IgD-negative memory B cell (primary cell): Measurements from ENCODE around the gene TDRKH. TPM values are rescaled to one million over a fixed set of nuclear protein-coding genes. Genes with fewer than 3 reads are reported as not detected.
"Not testable (repeated sequence)": the region's sequence is repeated elsewhere in the genome, so short reads cannot be mapped to it uniquely, and the experiment has no call there.

ENCODE experiments used
- H3K27ac Mint-ChIP-seq, 3 donors: one replicate each; pipeline ENCODE4 v1.8.0; 2020 to 2022; ENCODE audit warnings: mild to moderate bottlenecking in 3 of 3, mixed read lengths in 3 of 3, moderate library complexity in 1 of 3
- H3K27me3 Mint-ChIP-seq: one replicate; pipeline ENCODE4 v1.8.0; 2021; ENCODE audit warnings: mixed read lengths
- H3K36me3 Mint-ChIP-seq: one replicate; pipeline ENCODE4 v1.8.0; 2020; ENCODE audit warnings: mild to moderate bottlenecking, mixed read lengths
- H3K4me1 Mint-ChIP-seq, 3 donors: one replicate each; pipeline ENCODE4 v1.8.0; 2020 to 2022; ENCODE audit warnings: mixed read lengths in 3 of 3, mild to moderate bottlenecking in 1 of 3
- H3K4me3 Mint-ChIP-seq, 4 donors: one replicate each; pipeline ENCODE4 v1.8.0; 2020 to 2022; ENCODE audit warnings: mild to moderate bottlenecking in 4 of 4, mixed read lengths in 4 of 4, moderate library complexity in 3 of 4
- H3K9me3 Mint-ChIP-seq, 3 donors: one replicate each; pipeline ENCODE4 v1.8.0; 2020 to 2021; ENCODE audit warnings: mixed read lengths in 3 of 3, mild to moderate bottlenecking in 1 of 3
- polyA plus RNA-seq: library from polyadenylated mRNA; unstranded; fragments of 300-500 nt; fragmentation: Illumina TruSeq; gene quantifications from one replicate; pipeline ENCODE4 v1.2.3, GENCODE V29; 2021

Gene TDRKH
- polyA plus RNA-seq, 1 donor from 2014 or later, result 9.0 TPM

GRCh38 chr1:151733995-151734394 lies 56.3 kb downstream of the TDRKH start:
- H3K4me3 Mint-ChIP-seq, result not testable (repeated sequence)
- peak overlapping the region in 1 of 3 donors; percentile 10 for H3K27ac Mint-ChIP-seq

GRCh38 chr1:151733126-151733525 lies 57.2 kb downstream of the TDRKH start:
- Mint-ChIP-seq H3K27me3 (peaks cover 25% of the 10 kb centered on the region), H3K4me3 (no peak overlapping the region)

More at GRCh38 chr1:151733995-151734394, 56.3 kb downstream of the TDRKH start:
- H3K9me3 Mint-ChIP-seq, result peaks cover 5 to 14% (median 9%) of the 10 kb centered on the region in 3 donors
- H3K27me3 Mint-ChIP-seq, result peaks cover 20% of the 10 kb centered on the region
- not testable (repeated sequence) for H3K4me1 Mint-ChIP-seq, H3K36me3 Mint-ChIP-seq

GRCh38 chr1:151729966-151730291 lies 60.4 kb downstream of the TDRKH start:
- peaks cover 34% of the 10 kb centered on the region for H3K27me3 Mint-ChIP-seq
- H3K36me3 Mint-ChIP-seq, result peaks cover 2% of the 10 kb centered on the region
- peaks cover 0 to 1% (median 0%) of the 10 kb centered on the region in 3 donors for H3K4me1 Mint-ChIP-seq
- H3K9me3 Mint-ChIP-seq, result peaks cover 0 to 1% (median 0%) of the 10 kb centered on the region in 3 donors
- H3K27ac Mint-ChIP-seq, result no peak overlapping the region
- H3K4me3 Mint-ChIP-seq, result no peak overlapping the region

More at GRCh38 chr1:151733126-151733525, 57.2 kb downstream of the TDRKH start:
- peaks cover 2 to 10% (median 5%) of the 10 kb centered on the region in 3 donors for H3K9me3 Mint-ChIP-seq
- H3K36me3 Mint-ChIP-seq, result no peaks in the 10 kb centered on the region
- H3K27ac Mint-ChIP-seq, result no peak overlapping the region
- H3K4me1 Mint-ChIP-seq, result peaks cover 0 to 3% (median 0%) of the 10 kb centered on the region in 3 donors

GRCh38 chr1:151729157-151729965 lies 60.9 kb downstream of the TDRKH start:
- no peak overlapping the region for H3K4me3 Mint-ChIP-seq
- H3K9me3 Mint-ChIP-seq, result peaks cover 0 to 1% (median 0%) of the 10 kb centered on the region in 3 donors
- no peak overlapping the region for H3K27ac Mint-ChIP-seq
- peaks cover 37% of the 10 kb centered on the region for H3K27me3 Mint-ChIP-seq
- H3K4me1 Mint-ChIP-seq, result no peaks in the 10 kb centered on the region
- peaks cover 2% of the 10 kb centered on the region for H3K36me3 Mint-ChIP-seq

GRCh38 chr1:151728151-151729054 lies 61.9 kb downstream of the TDRKH start:
- no peaks in the 10 kb centered on the region for H3K4me1 Mint-ChIP-seq
- peaks cover 43% of the 10 kb centered on the region for H3K27me3 Mint-ChIP-seq
- H3K27ac Mint-ChIP-seq, result peak overlapping the region in 1 of 3 donors; percentile 55
- no peak overlapping the region for H3K4me3 Mint-ChIP-seq
- peaks cover 2% of the 10 kb centered on the region for H3K36me3 Mint-ChIP-seq
- peaks cover 0 to 1% (median 0%) of the 10 kb centered on the region in 3 donors for H3K9me3 Mint-ChIP-seq

GRCh38 chr1:151723726-151724370 lies 66.5 kb downstream of the TDRKH start:
- H3K27ac Mint-ChIP-seq, result no peak overlapping the region
- H3K4me1 Mint-ChIP-seq, result peaks cover 6 to 15% (median 7%) of the 10 kb centered on the region in 3 donors
- peak overlapping the region in 2 of 4 donors; percentile 8 to 19 for H3K4me3 Mint-ChIP-seq
- H3K36me3 Mint-ChIP-seq, result peaks cover 2% of the 10 kb centered on the region
- H3K27me3 Mint-ChIP-seq, result peaks cover 33% of the 10 kb centered on the region
- H3K9me3 Mint-ChIP-seq, result peaks cover 0 to 1% (median 0%) of the 10 kb centered on the region in 3 donors

Other genes with a start within 250 kb of the TDRKH start
- 12.9 TPM for gene SNX27, start 178.4 kb downstream of the TDRKH start, polyA plus RNA-seq
- not detected for gene CELF3, start 73.7 kb downstream of the TDRKH start, polyA plus RNA-seq
- gene RIIAD1, start 69.0 kb downstream of the TDRKH start, polyA plus RNA-seq, result not detected
- 117 TPM for gene MRPL9, start 27.0 kb downstream of the TDRKH start, polyA plus RNA-seq
- not detected for gene LINGO4, start 14.9 kb upstream of the TDRKH start, polyA plus RNA-seq
- 0.26 TPM for gene RORC, start 41.3 kb upstream of the TDRKH start, polyA plus RNA-seq
- gene C2CD4D, start 49.3 kb upstream of the TDRKH start, polyA plus RNA-seq, result 0.20 TPM
- not detected for gene THEM5, start 63.2 kb upstream of the TDRKH start, polyA plus RNA-seq
- gene THEM4, start 119.0 kb upstream of the TDRKH start, polyA plus RNA-seq, result 23.6 TPM
- 459 TPM for gene S100A10, start 203.4 kb upstream of the TDRKH start, polyA plus RNA-seq
- gene S100A11, start 246.5 kb upstream of the TDRKH start, polyA plus RNA-seq, result 140 TPM